HG02623 (cell line): ENCODE data around the gene HMGXB4.

Experiments used
- ATAC-seq: cut with Tn5 transposase; IDR thresholded peaks from one replicate; pipeline ENCODE4 v1.9.1; 2021; ENCODE audit warnings: moderate library complexity; ENCODE audit not compliant: unreplicated experiment

Gene HMGXB4

GRCh38 chr22:35308480-35309021, 51.3 kb downstream of the HMGXB4 start:
- peak; percentile 52 for ATAC-seq

- no peak for ATAC-seq
Observed at GRCh38 chr22:35310556-35311550, 53.6 kb downstream of the HMGXB4 start.

- no peak for ATAC-seq
Observed at GRCh38 chr22:35311551-35311999, 54.3 kb downstream of the HMGXB4 start.

- ATAC-seq: no peak
Observed at GRCh38 chr22:35312198-35313059, 55.1 kb downstream of the HMGXB4 start.

- no peak for ATAC-seq
Observed at GRCh38 chr22:35313311-35314121, 56.2 kb downstream of the HMGXB4 start.

- no peak for ATAC-seq
Observed at GRCh38 chr22:35314161-35314942, 57.1 kb downstream of the HMGXB4 start.

GRCh38 chr22:35315141-35315854, 58.0 kb downstream of the HMGXB4 start:
- ATAC-seq: no peak

- no peak for ATAC-seq
Observed at GRCh38 chr22:35315855-35316745, 58.8 kb downstream of the HMGXB4 start.

- ATAC-seq: no peak
Observed at GRCh38 chr22:35316751-35317150, 59.5 kb downstream of the HMGXB4 start.

GRCh38 chr22:35317680-35318290, 60.5 kb downstream of the HMGXB4 start:
- ATAC-seq: no peak

- ATAC-seq: no peak
Observed at GRCh38 chr22:35318346-35319215, 61.3 kb downstream of the HMGXB4 start.

- no peak for ATAC-seq
Observed at GRCh38 chr22:35319244-35319985, 62.1 kb downstream of the HMGXB4 start.

- ATAC-seq: no peak
Observed at GRCh38 chr22:35322126-35322525, 64.8 kb downstream of the HMGXB4 start.

GRCh38 chr22:35322893-35323292, 65.6 kb downstream of the HMGXB4 start:
- ATAC-seq: no peak

- no peak for ATAC-seq
Observed at GRCh38 chr22:35323305-35323704, 66.0 kb downstream of the HMGXB4 start.

GRCh38 chr22:35324067-35324466, 66.8 kb downstream of the HMGXB4 start:
- no peak for ATAC-seq
